ENCODE results near the gene NEDD8.

DNA sequence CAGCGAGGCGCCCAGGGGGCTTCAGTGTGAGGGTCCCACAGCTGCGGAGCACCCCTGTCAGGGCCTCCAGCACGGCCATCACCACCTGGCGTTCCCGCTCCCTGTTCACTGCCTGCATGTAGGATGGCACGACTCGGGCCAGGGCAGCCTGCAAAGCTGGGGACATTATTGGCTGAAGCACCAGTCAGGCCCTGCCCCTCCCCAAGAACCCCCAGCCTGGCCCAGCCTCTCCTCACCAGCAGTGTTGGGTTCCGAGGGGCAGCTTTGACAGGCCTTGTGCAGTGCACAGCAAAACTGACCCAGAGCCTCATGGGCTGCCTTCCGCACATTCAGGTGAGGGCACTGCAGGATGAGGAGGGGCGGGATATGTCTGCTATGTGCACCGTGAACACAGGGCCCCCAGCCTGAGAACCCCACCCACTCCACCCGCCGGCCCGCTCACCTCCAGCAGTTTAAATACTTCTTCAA is 49.1 kb downstream of the NEDD8 start:
- TF ChIP-seq POLR2A (IDR thresholded peaks at IDR 0.05) (no peak), EP300 (IDR thresholded peaks at IDR 0.05) (no peak)
- TF ChIP-seq, protein P1, sequence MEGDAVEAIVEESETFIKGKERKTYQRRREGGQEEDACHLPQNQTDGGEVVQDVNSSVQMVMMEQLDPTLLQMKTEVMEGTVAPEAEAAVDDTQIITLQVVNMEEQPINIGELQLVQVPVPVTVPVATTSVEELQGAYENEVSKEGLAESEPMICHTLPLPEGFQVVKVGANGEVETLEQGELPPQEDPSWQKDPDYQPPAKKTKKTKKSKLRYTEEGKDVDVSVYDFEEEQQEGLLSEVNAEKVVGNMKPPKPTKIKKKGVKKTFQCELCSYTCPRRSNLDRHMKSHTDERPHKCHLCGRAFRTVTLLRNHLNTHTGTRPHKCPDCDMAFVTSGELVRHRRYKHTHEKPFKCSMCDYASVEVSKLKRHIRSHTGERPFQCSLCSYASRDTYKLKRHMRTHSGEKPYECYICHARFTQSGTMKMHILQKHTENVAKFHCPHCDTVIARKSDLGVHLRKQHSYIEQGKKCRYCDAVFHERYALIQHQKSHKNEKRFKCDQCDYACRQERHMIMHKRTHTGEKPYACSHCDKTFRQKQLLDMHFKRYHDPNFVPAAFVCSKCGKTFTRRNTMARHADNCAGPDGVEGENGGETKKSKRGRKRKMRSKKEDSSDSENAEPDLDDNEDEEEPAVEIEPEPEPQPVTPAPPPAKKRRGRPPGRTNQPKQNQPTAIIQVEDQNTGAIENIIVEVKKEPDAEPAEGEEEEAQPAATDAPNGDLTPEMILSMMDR (IDR thresholded peaks at IDR 0.05): no peak
